ENCODE measurements around the gene NPAT.

- TF ChIP-seq CTCF (IDR thresholded peaks at IDR 0.05), result no peak
- no peak for TF ChIP-seq POLR2AphosphoS5 (IDR thresholded peaks at IDR 0.05; ENCODE audit: low read depth, low read length)
- no peak for TF ChIP-seq SIN3A (IDR thresholded peaks at IDR 0.05; ENCODE audit: borderline replicate concordance, insufficient read depth, low read depth, low read length)
- no peak for TF ChIP-seq REST (IDR thresholded peaks at IDR 0.05; ENCODE audit: insufficient read depth in 1 of 2, low read depth in 2 of 2, low read length in 1 of 2)
Observed at GRCh38 chr11:108235192-108235591, 12.8 kb upstream of the NPAT start.

Data from Panc1 (cell line).